H1 (cell line): ENCODE data around the gene TSPAN33. TPM values are rescaled to one million over a fixed set of nuclear protein-coding genes. Genes with fewer than 3 reads are reported as not detected.

Experiments used
- CTCF ChIA-PET: fragments of 300-600 bp; sonication (Branson Sonifier 250); formaldehyde crosslinking; loops from one replicate; lab custom pipeline; 2021; ENCODE audit not compliant: partially characterized antibody; lab: Charles Lee
- POLR2A ChIA-PET: fragments of 300-600 bp; sonication (Branson Sonifier 250); formaldehyde crosslinking; loops from one replicate; lab custom pipeline; 2021; ENCODE audit warnings: inconsistent platforms; ENCODE audit not compliant: partially characterized antibody; lab: Charles Lee
- DNase-seq, 2 experiments: peaks; one replicate each; pipeline versions ENCODE4 v3.0.0 to v3.0.0-alpha.2; 2010 to 2022; ENCODE audit warnings: low spot score in 2 of 2, low read depth in 1 of 2, mixed read lengths in 1 of 2
- FAIRE-seq: peaks from 2 replicates; lab custom pipeline; 2011; peaks lifted over from hg19 to GRCh38; lab: Jason Lieb, UNC
- H2AFZ ChIP-seq: 2 replicates; pipeline ENCODE4 v1.8.1; 2012; ENCODE audit warnings: low read length, inconsistent platforms
- H2AK5ac ChIP-seq: 2 replicates; pipeline ENCODE4 v1.6.1; 2013; ENCODE audit warnings: low read depth, low read length
- H2BK120ac ChIP-seq: replicated peaks from 2 replicates; pipeline ENCODE3; 2013; ENCODE audit warnings: low read depth, low read length, inconsistent platforms
- H2BK12ac ChIP-seq: 2 replicates; pipeline ENCODE4 v1.6.1; 2013; ENCODE audit warnings: low read depth, low read length
- H2BK15ac ChIP-seq: 2 replicates; pipeline ENCODE4 v1.6.1; 2013; ENCODE audit warnings: low read length
- H2BK20ac ChIP-seq: 2 replicates; pipeline ENCODE4 v1.6.1; 2013; ENCODE audit warnings: low read length
- H2BK5ac ChIP-seq: 2 replicates; pipeline ENCODE4 v1.6.1; 2013; ENCODE audit warnings: low read depth, low read length
- H3K14ac ChIP-seq: 2 replicates; pipeline ENCODE4 v1.6.1; 2013; ENCODE audit warnings: inconsistent platforms; ENCODE audit not compliant: insufficient read length
- H3K18ac ChIP-seq: 2 replicates; pipeline ENCODE4 v1.6.1; 2013; ENCODE audit warnings: low read length; ENCODE audit errors: extremely low read depth
- H3K23ac ChIP-seq: 2 replicates; pipeline ENCODE4 v1.6.1; 2013; ENCODE audit warnings: inconsistent platforms; ENCODE audit not compliant: insufficient read length
- H3K23me2 ChIP-seq: 2 replicates; pipeline ENCODE4 v1.6.1; 2013; ENCODE audit warnings: low read depth, low read length
- H3K27ac ChIP-seq: 2 replicates; pipeline ENCODE4 v1.6.1; 2011; ENCODE audit warnings: low read depth, low read length, inconsistent platforms
- H3K27me3 ChIP-seq, 4 experiments: replicated peaks in 1 of 4; 1 replicate in 1 of 4; 2 replicates in 3 of 4; pipeline versions ENCODE4 v1.6.1 to v1.8.1; 2011 to 2013; ENCODE audit warnings: low read length in 3 of 4, mild to moderate bottlenecking in 3 of 4, inconsistent platforms in 2 of 4, mixed read lengths in 2 of 4, moderate library complexity in 1 of 4; ENCODE audit not compliant: control insufficient read depth in 3 of 4, insufficient read depth in 3 of 4; ENCODE audit errors: extremely low read depth in 1 of 4
- H3K36me3 ChIP-seq, 4 experiments: 2 replicates each; pipeline versions ENCODE4 v1.6.1 to v1.8.1; 2011 to 2013; ENCODE audit warnings: mild to moderate bottlenecking in 4 of 4, low read length in 3 of 4, moderate library complexity in 2 of 4, control low read depth in 1 of 4, inconsistent platforms in 1 of 4; ENCODE audit not compliant: insufficient read depth in 4 of 4, control insufficient read depth in 2 of 4
- H3K4ac ChIP-seq: replicated peaks from 2 replicates; pipeline ENCODE3; 2013; ENCODE audit warnings: low read length, low read depth, mixed read lengths, inconsistent platforms; ENCODE audit not compliant: insufficient read length
- H3K4me1 ChIP-seq, 4 experiments: replicated peaks in 1 of 4; 1 replicate in 1 of 4; 2 replicates in 3 of 4; pipeline versions ENCODE4 v1.6.1 to v1.8.1; 2011 to 2013; ENCODE audit warnings: low read length in 3 of 4, inconsistent platforms in 2 of 4, mixed read lengths in 1 of 4; ENCODE audit not compliant: insufficient read depth in 4 of 4, control insufficient read depth in 3 of 4
- H3K4me2 ChIP-seq, 2 experiments: 2 replicates each; pipeline versions ENCODE4 v1.6.1 to v1.8.1; 2011 to 2013; ENCODE audit warnings: low read depth in 2 of 2, low read length in 2 of 2, control low read depth in 1 of 2, inconsistent platforms in 1 of 2, mild to moderate bottlenecking in 1 of 2; ENCODE audit not compliant: insufficient read depth in 1 of 2
- H3K4me3 ChIP-seq, 4 experiments: fragments of 200-600, 300-600 bp in 1 of 4; sonication (generic), shearing (Covaris generic), sonication (Bioruptor Twin) in 1 of 4; 2 replicates each; pipeline versions ENCODE4 v1.5.1 to v1.8.1; 2011 to 2016; ENCODE audit warnings: low read length in 4 of 4, low read depth in 3 of 4, control low read depth in 2 of 4, inconsistent platforms in 2 of 4, mild to moderate bottlenecking in 2 of 4, mixed read lengths in 1 of 4, moderate library complexity in 1 of 4; ENCODE audit not compliant: insufficient read depth in 2 of 4; ENCODE audit errors: extremely low read depth in 1 of 4
- H3K56ac ChIP-seq: replicated peaks from 2 replicates; pipeline ENCODE3; 2013; ENCODE audit warnings: low read depth, mild to moderate bottlenecking, mixed read lengths, low read length, inconsistent platforms; ENCODE audit not compliant: insufficient read length
- H3K79me1 ChIP-seq: 2 replicates; pipeline ENCODE4 v1.6.1; 2013; ENCODE audit warnings: low read depth, low read length, control low read depth
- H3K79me2 ChIP-seq, 2 experiments: 2 replicates each; pipeline versions ENCODE4 v1.6.1 to v1.8.1; 2012 to 2013; ENCODE audit warnings: low read length in 2 of 2, mild to moderate bottlenecking in 2 of 2, inconsistent platforms in 1 of 2; ENCODE audit not compliant: insufficient read depth in 2 of 2, control insufficient read depth in 1 of 2
- H3K9ac ChIP-seq, 4 experiments: replicated peaks in 1 of 4; 1 replicate in 1 of 4; 2 replicates in 3 of 4; pipeline versions ENCODE4 v1.6.1 to v1.8.1; 2011 to 2013; ENCODE audit warnings: low read depth in 3 of 4, low read length in 3 of 4, control low read depth in 2 of 4, mild to moderate bottlenecking in 2 of 4, moderate library complexity in 2 of 4, inconsistent platforms in 1 of 4; ENCODE audit errors: extremely low read depth in 1 of 4
- H3K9me3 ChIP-seq, 2 experiments: 2 replicates each; pipeline versions ENCODE4 v1.6.1 to v1.8.1; 2012 to 2013; ENCODE audit warnings: mild to moderate bottlenecking in 2 of 2, moderate library complexity in 2 of 2, control low read depth in 1 of 2, inconsistent platforms in 1 of 2, low read depth in 1 of 2, low read length in 1 of 2, mixed read lengths in 1 of 2; ENCODE audit not compliant: insufficient read depth in 2 of 2
- H4K20me1 ChIP-seq, 2 experiments: replicated peaks in 1 of 2; 2 replicates each; pipeline versions ENCODE3 to v1.8.1; 2011 to 2013; ENCODE audit warnings: inconsistent platforms in 2 of 2, low read length in 2 of 2, mild to moderate bottlenecking in 1 of 2; ENCODE audit not compliant: insufficient read depth in 2 of 2, control insufficient read depth in 1 of 2
- H4K5ac ChIP-seq: 2 replicates; pipeline ENCODE4 v1.6.1; 2013; ENCODE audit warnings: low read length, low read depth, mixed read lengths, inconsistent platforms; ENCODE audit not compliant: insufficient read length
- H4K8ac ChIP-seq: 2 replicates; pipeline ENCODE4 v1.8.0; 2013; ENCODE audit warnings: mild to moderate bottlenecking, moderate library complexity, low read length, inconsistent platforms; ENCODE audit not compliant: insufficient read depth; ENCODE audit errors: extremely low read depth
- H4K91ac ChIP-seq: replicated peaks from 2 replicates; pipeline ENCODE3; 2013; ENCODE audit warnings: low read length, mixed read lengths, inconsistent platforms; ENCODE audit not compliant: insufficient read length
- BACH1 ChIP-seq: IDR thresholded peaks from 2 replicates; pipeline ENCODE4 v1.6.1; 2012; ENCODE audit warnings: low read length, improper control_type of control experiment
- CBX8 ChIP-seq: fragments of 300-800, 300-1000 bp; sonication (generic); IDR thresholded peaks from 2 replicates; pipeline ENCODE4 v1.7.1; 2016; ENCODE audit warnings: low read depth, low read length, borderline replicate concordance
- CHD2 ChIP-seq: IDR thresholded peaks from 2 replicates; pipeline ENCODE4 v1.6.1; 2012; ENCODE audit warnings: low read length, improper control_type of control experiment
- CREB1 ChIP-seq: IDR thresholded peaks from 2 replicates; pipeline ENCODE4 v1.6.1; 2012; ENCODE audit warnings: inconsistent platforms
- CTBP2 ChIP-seq: IDR thresholded peaks from 2 replicates; pipeline ENCODE4 v1.7.0; 2011; ENCODE audit warnings: borderline replicate concordance, mild to moderate bottlenecking, moderate library complexity, mixed read lengths, low read length; ENCODE audit not compliant: insufficient read depth, insufficient read length
- JUN ChIP-seq: IDR thresholded peaks from 2 replicates; pipeline ENCODE4 v1.6.1; 2011; ENCODE audit warnings: low read depth, mild to moderate bottlenecking, improper control_type of control experiment, low read length
- POLR2A ChIP-seq, 2 experiments: IDR thresholded peaks; 1 replicate in 1 of 2; 2 replicates in 1 of 2; pipeline ENCODE4 v1.6.1; 2011; ENCODE audit warnings: low read depth in 2 of 2, low read length in 2 of 2, mild to moderate bottlenecking in 2 of 2; ENCODE audit errors: control extremely low read depth in 1 of 2
- RBBP5 ChIP-seq: IDR thresholded peaks from 2 replicates; pipeline ENCODE4 v1.7.1; 2012; ENCODE audit warnings: low read depth, mild to moderate bottlenecking, inconsistent platforms, low read length, moderate library complexity, borderline replicate concordance
- SIX5 ChIP-seq: IDR thresholded peaks from 2 replicates; pipeline ENCODE4 v1.6.1; 2011; ENCODE audit warnings: mild to moderate bottlenecking, low read depth, low read length
- SP1 ChIP-seq: IDR thresholded peaks from 2 replicates; pipeline ENCODE4 v1.6.1; 2011; ENCODE audit warnings: low read depth, low read length
- SP2 ChIP-seq: IDR thresholded peaks from 2 replicates; pipeline ENCODE4 v1.6.1; 2012; ENCODE audit warnings: mild to moderate bottlenecking, low read length, inconsistent platforms
- TAF7 ChIP-seq: optimal IDR thresholded peaks from 2 replicates; pipeline ENCODE3; 2011; ENCODE audit warnings: low read depth, mild to moderate bottlenecking, inconsistent platforms, low read length, moderate library complexity, borderline replicate concordance
- YY1 ChIP-seq: IDR thresholded peaks from 2 replicates; pipeline ENCODE4 v1.6.1; 2011; ENCODE audit warnings: low read depth, mild to moderate bottlenecking, low read length
- WGBS, 2 experiments: shearing (Covaris generic) in 1 of 2; methylation state at CpG; one replicate each; pipeline versions ENCODE4 v1.1.6 to v1.1.7; 2013 to 2015; ENCODE audit warnings: low lambda C conversion rate in 2 of 2, mixed read lengths in 2 of 2, inconsistent platforms in 1 of 2, low coverage in 1 of 2, missing lambda C conversion rate in 1 of 2; ENCODE audit not compliant: insufficient replicate concordance in 2 of 2, insufficient coverage in 1 of 2, insufficient read length in 1 of 2; ENCODE audit errors: extremely low coverage in 1 of 2, missing lambda C conversion rate in 1 of 2; 5-methylcytosine and 5-hydroxymethylcytosine counted together
- polyA plus RNA-seq, 7 experiments: library from polyadenylated mRNA; depleted of rRNA in 3 of 7; stranded (reverse) in 5 of 7; unstranded in 2 of 7; fragments of >200 nt in 5 of 7; fragments of 200-250 nt in 2 of 7; gene quantifications; 1 replicate in 5 of 7; 2 replicates in 1 of 7; 4 replicates in 1 of 7; pipeline versions ENCODE4 v1.2.1 to v1.2.3, GENCODE V29; 2011 to 2013; ENCODE audit warnings: missing spikeins in 2 of 7, mixed read lengths in 2 of 7
- total RNA-seq: library from RNA; stranded (reverse); fragmentation: NEBNext Ultra II Directional; extraction: Animal tissue kit (Norgen Biotek cat#: 25700); gene quantifications from 2 replicates; pipeline ENCODE4 v1.2.1, GENCODE V29; 2021

Gene TSPAN33
- total and polyA plus RNA-seq, 2 of the 8 experiments (the other 6 are each of a cell fraction or from before 2014, with no cell fraction given): 42.8 to 47.1 TPM

- Histone ChIP-seq H4K20me1 (no peaks in the 10 kb centered on the region), H3K27ac (peak overlapping the region; percentile 50; the same call in 1 of the 2 replicates), H3K27me3 (no peaks in the 10 kb centered on the region), H2BK20ac (peak overlapping the region; percentile 87), H3K56ac (no peak overlapping the region), H2BK12ac (peak overlapping the region; percentile 62; the same call in 1 of the 2 replicates), H4K5ac (peak overlapping the region; percentile 45), H3K23ac (no peak overlapping the region), H3K4me3 (0 out of 8 replicates have a peak overlapping the region, but pooled peaks of 1 of the 4 experiments have one; percentile 3), H3K4ac (peak overlapping the region; percentile 57), H3K79me1 (no peaks in the 10 kb centered on the region), H3K18ac (peak overlapping the region; percentile 81; the same call in 1 of the 2 replicates), H3K79me2 (no peaks in the 10 kb centered on the region), H3K9ac (peak overlapping the region in 2 of 4 experiments; percentile 22 to 27; a peak in 3 of 7 replicates), H3K36me3 (no peaks in the 10 kb centered on the region), H3K23me2 (no peaks in the 10 kb centered on the region), H2AFZ (peak overlapping the region; percentile 95), H2BK5ac (peak overlapping the region; percentile 57; the same call in 1 of the 2 replicates), H3K14ac (no peak overlapping the region), H4K8ac (no peak overlapping the region), H4K91ac (peak overlapping the region; percentile 70), H2BK15ac (0 out of 2 replicates have a peak overlapping the region, but pooled peaks have one; percentile 0), H3K4me2 (peak overlapping the region; percentile 23 to 38; a peak in 3 of 4 replicates), H2AK5ac (no peak overlapping the region), H3K9me3 (no peaks in the 10 kb centered on the region), H2BK120ac (peak overlapping the region; percentile 40), H3K4me1 (peaks cover 4 to 11% (median 5%) of the 10 kb centered on the region in 4 experiments; a peak in 6 of 7 replicates)
- ChIA-PET POLR2A (interaction anchor here (0.8 to 2.0 kb wide), 6 partner anchors 19 to 164 kb away, joined by 3 to 11 read pairs (median 3); partner anchors contain the start of gene TNPO3), CTCF (interaction anchor here (0.8 to 2.3 kb wide), 6 partner anchors 9 to 188 kb away, joined by 3 to 17 read pairs (median 4); no protein-coding TSS in a partner anchor)
- DNase-seq (peak in 1 of 2 experiments; percentile 61), FAIRE-seq (no peak)
- WGBS, 2 experiments: 86% methylated on average over 1 of the region's 1 CpG; no CpG with 5 or more reads in 1 of the 2 experiments
- peak in 1 of 2 experiments; percentile 16; a peak in 1 of 3 replicates for TF ChIP-seq POLR2A (IDR thresholded peaks at IDR 0.05; ENCODE audit: control extremely low read depth in 1 of 2, low read depth in 2 of 2, low read length in 2 of 2)
- no peak for TF ChIP-seq RBBP5
- 0 out of 2 replicates have a peak, but pooled peaks have one; percentile 2 for TF ChIP-seq YY1
- TF ChIP-seq BACH1: peak; percentile 65; the same call in 1 of the 2 replicates
- no peak for TF ChIP-seq TAF7
- TF ChIP-seq CHD2: no peak
- TF ChIP-seq CBX8: no peak
- no peak for TF ChIP-seq CTBP2
- peak; percentile 15; the same call in 1 of the 2 replicates for TF ChIP-seq SP1
- TF ChIP-seq SIX5: no peak
- TF ChIP-seq SP2: no peak
- no peak for TF ChIP-seq CREB1
- TF ChIP-seq JUN: no peak
These were observed 34.1 kb upstream of the TSPAN33 start for GRCh38 chr7:129110258-129110981.
